Measurements from ENCODE around the gene SCFD2.

GRCh38 chr4:52961666-52962412 lies 404.0 kb downstream of the SCFD2 start:
- TF ChIP-seq CTCF (IDR thresholded peaks at IDR 0.05; ENCODE audit: low read depth, low read length) (no peak), EZH2phosphoT487 (IDR thresholded peaks at IDR 0.05; ENCODE audit: low read depth) (no peak)
